COLO668 (cell line): Measurements from ENCODE around the gene NEU4.
A peak's percentile ranks its signal among the peaks of the same experiment; 100 is the strongest.
"Not testable (repeated sequence)": the region's sequence is repeated elsewhere in the genome, so short reads cannot be mapped to it uniquely, and the experiment has no call there.

Experiments
- DNase-seq: peaks from one replicate; lab custom pipeline; 2025; ENCODE audit not compliant: unreplicated experiment; lab: John Stamatoyannopoulos, UW

NEU4 gene

GRCh38 chr2:241808721-241809382, at the start of gene NEU4:
NEU4 (plus strand) TSS chr2:241809193; CDS start chr2:241814485, 5,292 bp downstream.
- DNase-seq: no peak

- DNase-seq: not testable (repeated sequence)
Measured at GRCh38 chr2:241759893-241760292, 49.1 kb upstream of the NEU4 start.

GRCh38 chr2:241760301-241760771, 48.7 kb upstream of the NEU4 start:
- DNase-seq: no peak

- DNase-seq: peak; percentile 36
Measured at GRCh38 chr2:241762321-241762932, 46.6 kb upstream of the NEU4 start.

GRCh38 chr2:241762933-241763369, 46.0 kb upstream of the NEU4 start:
- DNase-seq: no peak

- no peak for DNase-seq
Measured at GRCh38 chr2:241763551-241764274, 45.3 kb upstream of the NEU4 start.

- DNase-seq: no peak
Measured at GRCh38 chr2:241764275-241765241, 44.4 kb upstream of the NEU4 start.

- no peak for DNase-seq
Measured at GRCh38 chr2:241767464-241768250, 41.3 kb upstream of the NEU4 start.

- DNase-seq: no peak
Measured at GRCh38 chr2:241768251-241768711, 40.7 kb upstream of the NEU4 start.

GRCh38 chr2:241768850-241769249, 40.1 kb upstream of the NEU4 start:
- DNase-seq: no peak

- DNase-seq: no peak
Measured at GRCh38 chr2:241769819-241770184, 39.2 kb upstream of the NEU4 start.

- DNase-seq: no peak
Measured at GRCh38 chr2:241770185-241770935, 38.6 kb upstream of the NEU4 start.

- DNase-seq: no peak
Measured at GRCh38 chr2:241770936-241771285, 38.1 kb upstream of the NEU4 start.

- DNase-seq: no peak
Measured at GRCh38 chr2:241771286-241772062, 37.5 kb upstream of the NEU4 start.

- DNase-seq: no peak
Measured at GRCh38 chr2:241772063-241772499, 36.9 kb upstream of the NEU4 start.

- peak; percentile 93 for DNase-seq
Measured at GRCh38 chr2:241773511-241774418, 35.2 kb upstream of the NEU4 start.

- DNase-seq: peak; percentile 71
Measured at GRCh38 chr2:241774419-241775222, 34.4 kb upstream of the NEU4 start.
